Activated T-cell treated with anti-CD3 and anti-CD28 coated beads for 4 hours (primary cell): ENCODE data around the gene ADAM19.
"Not testable (repeated sequence)": the region's sequence is repeated elsewhere in the genome, so short reads cannot be mapped to it uniquely, and the experiment has no call there.

Source experiments
- DNase-seq: peaks from one replicate; pipeline ENCODE4 v3.0.0-alpha.2; 2020

ADAM19 gene

GRCh38 chr5:157511651-157512644, 63.6 kb downstream of the ADAM19 start:
- DNase-seq, result no peak

- DNase-seq, result no peak
Measured at GRCh38 chr5:157510682-157511081, 64.9 kb downstream of the ADAM19 start.

GRCh38 chr5:157509587-157509986, 66.0 kb downstream of the ADAM19 start:
- no peak for DNase-seq

GRCh38 chr5:157509093-157509492, 66.5 kb downstream of the ADAM19 start:
- DNase-seq, result no peak

- DNase-seq, result no peak
Measured at GRCh38 chr5:157506981-157507780, 68.4 kb downstream of the ADAM19 start.

GRCh38 chr5:157506066-157506590, 69.4 kb downstream of the ADAM19 start:
- DNase-seq, result no peak

GRCh38 chr5:157505496-157505895, 70.1 kb downstream of the ADAM19 start:
- no peak for DNase-seq

- DNase-seq, result no peak
Measured at GRCh38 chr5:157504053-157504452, 71.5 kb downstream of the ADAM19 start.

GRCh38 chr5:157502143-157502647, 73.4 kb downstream of the ADAM19 start:
- DNase-seq, result no peak

- DNase-seq, result no peak
Measured at GRCh38 chr5:157497875-157498611, 77.5 kb downstream of the ADAM19 start.

GRCh38 chr5:157496864-157497263, 78.7 kb downstream of the ADAM19 start:
- DNase-seq, result no peak

GRCh38 chr5:157494178-157494832, 81.3 kb downstream of the ADAM19 start:
- no peak for DNase-seq

GRCh38 chr5:157492886-157493285, 82.7 kb downstream of the ADAM19 start:
- no peak for DNase-seq

- DNase-seq, result no peak
Measured at GRCh38 chr5:157491471-157491995, 84.0 kb downstream of the ADAM19 start.

- DNase-seq, result no peak
Measured at GRCh38 chr5:157487358-157487757, 88.2 kb downstream of the ADAM19 start.

GRCh38 chr5:157486861-157487260, 88.7 kb downstream of the ADAM19 start:
- no peak for DNase-seq

GRCh38 chr5:157486221-157486681, 89.3 kb downstream of the ADAM19 start:
- DNase-seq, result no peak

GRCh38 chr5:157485811-157486210, 89.8 kb downstream of the ADAM19 start:
- no peak for DNase-seq

GRCh38 chr5:157485340-157485739, 90.2 kb downstream of the ADAM19 start:
- DNase-seq, result no peak

- no peak for DNase-seq
Measured at GRCh38 chr5:157484768-157485167, 90.8 kb downstream of the ADAM19 start.

GRCh38 chr5:157482702-157483101, 92.9 kb downstream of the ADAM19 start:
- not testable (repeated sequence) for DNase-seq

- DNase-seq, result no peak
Measured at GRCh38 chr5:157481666-157482065, 93.9 kb downstream of the ADAM19 start.
